Measurements from ENCODE around the gene ASCC3.

DNA sequence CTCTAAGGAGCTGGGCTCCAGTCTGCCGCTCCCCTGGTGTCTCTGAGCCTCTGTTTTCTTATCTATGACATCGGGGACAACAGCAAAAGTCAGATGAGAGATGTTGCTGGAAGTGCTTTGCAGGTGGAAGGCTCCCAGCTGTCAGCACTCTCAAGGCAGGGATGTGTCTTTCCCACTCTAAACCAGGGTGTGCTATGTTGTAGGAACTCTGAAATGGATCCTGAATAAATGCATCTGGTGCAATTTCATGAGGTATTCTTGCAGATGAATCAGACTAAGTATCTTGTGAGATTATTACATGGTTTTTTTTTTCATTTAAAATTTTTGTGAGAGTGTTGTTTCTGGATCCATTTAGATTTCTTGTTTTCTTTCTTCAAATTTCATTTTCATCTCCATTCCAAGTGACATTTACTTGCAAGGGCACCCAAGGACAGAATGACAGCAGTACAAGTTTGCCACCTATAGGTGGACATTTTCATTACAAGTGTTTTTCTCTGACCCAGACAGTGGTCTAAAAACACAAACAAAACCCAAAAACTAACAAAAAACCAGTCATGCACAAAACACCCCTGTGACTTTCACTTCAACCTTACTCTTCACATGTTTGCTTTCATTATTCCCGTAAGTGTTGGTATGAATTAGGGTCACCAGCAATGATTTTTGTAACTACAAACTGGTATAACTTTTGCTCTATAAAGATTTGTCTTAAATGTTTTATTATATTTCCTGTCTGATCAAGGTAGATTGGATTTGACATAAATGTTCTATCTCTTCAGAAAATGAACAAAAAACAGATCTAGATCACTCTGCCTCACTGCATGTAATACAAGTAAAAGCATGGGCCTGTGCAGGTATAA lies 401.7 kb downstream of the ASCC3 start:
- TF ChIP-seq CTCF (conservative IDR thresholded peaks at IDR 0.05; ENCODE audit: low read length) (peak; percentile 89), EZH2phosphoT487 (IDR thresholded peaks at IDR 0.05; ENCODE audit: borderline replicate concordance, low read depth, low read length) (no peak)

Data from OCI-LY7 (cell line).